Measurements from ENCODE around the gene SQSTM1. TPM values are rescaled to one million over a fixed set of nuclear protein-coding genes. Genes with fewer than 3 reads are reported as not detected.

SQSTM1 gene
- total and polyA plus RNA-seq, 2 of the 8 experiments (the other 6 are each of a cell fraction or from before 2014, with no cell fraction given), result 78.6 to 110 TPM

GRCh38 chr5:179817890-179818745 is 2.6 kb upstream of the SQSTM1 start (continued):
- TF ChIP-seq SIN3A (conservative IDR thresholded peaks at IDR 0.05 in 1 of 2, IDR thresholded peaks at IDR 0.05 in 1 of 2; ENCODE audit: low read depth in 1 of 2, low read length in 2 of 2), result no peak

Measured in H1 (cell line).